GM19328 (cell line): ENCODE results near the gene MCEMP1.

Source experiments
- ATAC-seq: cut with Tn5 transposase; IDR thresholded peaks from one replicate; pipeline ENCODE4 v1.9.1; 2021; ENCODE audit warnings: mild to moderate bottlenecking, moderate library complexity; ENCODE audit not compliant: unreplicated experiment

MCEMP1 gene

GRCh38 chr19:7694499-7694898, 17.6 kb downstream of the MCEMP1 start:
- no peak for ATAC-seq

- no peak for ATAC-seq
Measured at GRCh38 chr19:7697721-7698287, 20.9 kb downstream of the MCEMP1 start.

GRCh38 chr19:7698583-7698982, 21.7 kb downstream of the MCEMP1 start:
- no peak for ATAC-seq

- no peak for ATAC-seq
Measured at GRCh38 chr19:7699003-7699402, 22.1 kb downstream of the MCEMP1 start.

- ATAC-seq: no peak
Measured at GRCh38 chr19:7699417-7700401, 22.8 kb downstream of the MCEMP1 start.

GRCh38 chr19:7701049-7701653, 24.3 kb downstream of the MCEMP1 start:
- no peak for ATAC-seq

- ATAC-seq: peak; percentile 45
Measured at GRCh38 chr19:7701654-7702457, 25.0 kb downstream of the MCEMP1 start, which contains the start of gene FCER2. Gene FCER2, minus strand, starts transcription at chr19:7702131. Its CDS starts 2,371 bp downstream, at chr19:7699760.

GRCh38 chr19:7703332-7703731, 26.4 kb downstream of the MCEMP1 start:
- ATAC-seq: no peak

- ATAC-seq: no peak
Measured at GRCh38 chr19:7704280-7705060, 27.6 kb downstream of the MCEMP1 start.

GRCh38 chr19:7705387-7706187, 28.7 kb downstream of the MCEMP1 start:
- no peak for ATAC-seq

- no peak for ATAC-seq
Measured at GRCh38 chr19:7706188-7706954, 29.5 kb downstream of the MCEMP1 start.

- no peak for ATAC-seq
Measured at GRCh38 chr19:7706955-7707456, 30.1 kb downstream of the MCEMP1 start.

- no peak for ATAC-seq
Measured at GRCh38 chr19:7709932-7710460, 33.1 kb downstream of the MCEMP1 start.

GRCh38 chr19:7710616-7711015, 33.7 kb downstream of the MCEMP1 start:
- no peak for ATAC-seq

- ATAC-seq: no peak
Measured at GRCh38 chr19:7715671-7716070, 38.8 kb downstream of the MCEMP1 start.

GRCh38 chr19:7716762-7717161, 39.9 kb downstream of the MCEMP1 start:
- no peak for ATAC-seq

GRCh38 chr19:7718668-7719067, 41.8 kb downstream of the MCEMP1 start:
- ATAC-seq: no peak

GRCh38 chr19:7720351-7720750, 43.5 kb downstream of the MCEMP1 start:
- no peak for ATAC-seq
